ENCODE results near the gene RNF121. TPM values are rescaled to one million over a fixed set of nuclear protein-coding genes. Genes with fewer than 3 reads are reported as not detected.

RNF121 gene
- total and polyA plus RNA-seq, 2 of the 13 experiments (the other 11 are each of a cell fraction or from before 2014, with no cell fraction given): 28.6 to 44.3 TPM

GRCh38 chr11:71927820-71928736 is 768 bp upstream of the RNF121 start, which contains the start of gene XNDC1N (continued):
- TF ChIP-seq, protein P1, sequence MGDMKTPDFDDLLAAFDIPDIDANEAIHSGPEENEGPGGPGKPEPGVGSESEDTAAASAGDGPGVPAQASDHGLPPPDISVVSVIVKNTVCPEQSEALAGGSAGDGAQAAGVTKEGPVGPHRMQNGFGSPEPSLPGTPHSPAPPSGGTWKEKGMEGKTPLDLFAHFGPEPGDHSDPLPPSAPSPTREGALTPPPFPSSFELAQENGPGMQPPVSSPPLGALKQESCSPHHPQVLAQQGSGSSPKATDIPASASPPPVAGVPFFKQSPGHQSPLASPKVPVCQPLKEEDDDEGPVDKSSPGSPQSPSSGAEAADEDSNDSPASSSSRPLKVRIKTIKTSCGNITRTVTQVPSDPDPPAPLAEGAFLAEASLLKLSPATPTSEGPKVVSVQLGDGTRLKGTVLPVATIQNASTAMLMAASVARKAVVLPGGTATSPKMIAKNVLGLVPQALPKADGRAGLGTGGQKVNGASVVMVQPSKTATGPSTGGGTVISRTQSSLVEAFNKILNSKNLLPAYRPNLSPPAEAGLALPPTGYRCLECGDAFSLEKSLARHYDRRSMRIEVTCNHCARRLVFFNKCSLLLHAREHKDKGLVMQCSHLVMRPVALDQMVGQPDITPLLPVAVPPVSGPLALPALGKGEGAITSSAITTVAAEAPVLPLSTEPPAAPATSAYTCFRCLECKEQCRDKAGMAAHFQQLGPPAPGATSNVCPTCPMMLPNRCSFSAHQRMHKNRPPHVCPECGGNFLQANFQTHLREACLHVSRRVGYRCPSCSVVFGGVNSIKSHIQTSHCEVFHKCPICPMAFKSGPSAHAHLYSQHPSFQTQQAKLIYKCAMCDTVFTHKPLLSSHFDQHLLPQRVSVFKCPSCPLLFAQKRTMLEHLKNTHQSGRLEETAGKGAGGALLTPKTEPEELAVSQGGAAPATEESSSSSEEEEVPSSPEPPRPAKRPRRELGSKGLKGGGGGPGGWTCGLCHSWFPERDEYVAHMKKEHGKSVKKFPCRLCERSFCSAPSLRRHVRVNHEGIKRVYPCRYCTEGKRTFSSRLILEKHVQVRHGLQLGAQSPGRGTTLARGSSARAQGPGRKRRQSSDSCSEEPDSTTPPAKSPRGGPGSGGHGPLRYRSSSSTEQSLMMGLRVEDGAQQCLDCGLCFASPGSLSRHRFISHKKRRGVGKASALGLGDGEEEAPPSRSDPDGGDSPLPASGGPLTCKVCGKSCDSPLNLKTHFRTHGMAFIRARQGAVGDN (CRISPR knock-in tag; IDR thresholded peaks at IDR 0.05): peak; percentile 91
- no peak for TF ChIP-seq ZNF501 (CRISPR knock-in tag; IDR thresholded peaks at IDR 0.05)
- TF ChIP-seq PAF1 (CRISPR knock-in tag; IDR thresholded peaks at IDR 0.05): no peak
- TF ChIP-seq RARG (CRISPR knock-in tag; IDR thresholded peaks at IDR 0.05; ENCODE audit: low read depth): no peak
- peak; percentile 23; the same call in 1 of the 2 replicates for TF ChIP-seq HES4 (CRISPR knock-in tag; IDR thresholded peaks at IDR 0.05; ENCODE audit: borderline replicate concordance)
- TF ChIP-seq AGO1 (IDR thresholded peaks at IDR 0.05; ENCODE audit: low read depth, low read length, poor library complexity, severe bottlenecking): no peak
- no peak for TF ChIP-seq TARDBP (CRISPR knock-in tag; IDR thresholded peaks at IDR 0.05)
- no peak for TF ChIP-seq PHB2 (IDR thresholded peaks at IDR 0.05; ENCODE audit: partially characterized antibody)
- 0 out of 2 replicates have a peak, but pooled peaks have one; percentile 12 for TF ChIP-seq ZNF446 (CRISPR knock-in tag; IDR thresholded peaks at IDR 0.05)
- TF ChIP-seq NR1H2 (CRISPR knock-in tag; IDR thresholded peaks at IDR 0.05; ENCODE audit: borderline replicate concordance, low read depth): no peak
- 0 out of 2 replicates have a peak, but pooled peaks have one; percentile 50 for TF ChIP-seq ZMAT3 (CRISPR knock-in tag; conservative IDR thresholded peaks at IDR 0.05)
- TF ChIP-seq, protein P2, sequence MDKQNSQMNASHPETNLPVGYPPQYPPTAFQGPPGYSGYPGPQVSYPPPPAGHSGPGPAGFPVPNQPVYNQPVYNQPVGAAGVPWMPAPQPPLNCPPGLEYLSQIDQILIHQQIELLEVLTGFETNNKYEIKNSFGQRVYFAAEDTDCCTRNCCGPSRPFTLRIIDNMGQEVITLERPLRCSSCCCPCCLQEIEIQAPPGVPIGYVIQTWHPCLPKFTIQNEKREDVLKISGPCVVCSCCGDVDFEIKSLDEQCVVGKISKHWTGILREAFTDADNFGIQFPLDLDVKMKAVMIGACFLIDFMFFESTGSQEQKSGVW (CRISPR knock-in tag; IDR thresholded peaks at IDR 0.05; ENCODE audit: borderline replicate concordance): no peak
- no peak for TF ChIP-seq KDM1A (CRISPR knock-in tag; IDR thresholded peaks at IDR 0.05)
- TF ChIP-seq, protein P3, sequence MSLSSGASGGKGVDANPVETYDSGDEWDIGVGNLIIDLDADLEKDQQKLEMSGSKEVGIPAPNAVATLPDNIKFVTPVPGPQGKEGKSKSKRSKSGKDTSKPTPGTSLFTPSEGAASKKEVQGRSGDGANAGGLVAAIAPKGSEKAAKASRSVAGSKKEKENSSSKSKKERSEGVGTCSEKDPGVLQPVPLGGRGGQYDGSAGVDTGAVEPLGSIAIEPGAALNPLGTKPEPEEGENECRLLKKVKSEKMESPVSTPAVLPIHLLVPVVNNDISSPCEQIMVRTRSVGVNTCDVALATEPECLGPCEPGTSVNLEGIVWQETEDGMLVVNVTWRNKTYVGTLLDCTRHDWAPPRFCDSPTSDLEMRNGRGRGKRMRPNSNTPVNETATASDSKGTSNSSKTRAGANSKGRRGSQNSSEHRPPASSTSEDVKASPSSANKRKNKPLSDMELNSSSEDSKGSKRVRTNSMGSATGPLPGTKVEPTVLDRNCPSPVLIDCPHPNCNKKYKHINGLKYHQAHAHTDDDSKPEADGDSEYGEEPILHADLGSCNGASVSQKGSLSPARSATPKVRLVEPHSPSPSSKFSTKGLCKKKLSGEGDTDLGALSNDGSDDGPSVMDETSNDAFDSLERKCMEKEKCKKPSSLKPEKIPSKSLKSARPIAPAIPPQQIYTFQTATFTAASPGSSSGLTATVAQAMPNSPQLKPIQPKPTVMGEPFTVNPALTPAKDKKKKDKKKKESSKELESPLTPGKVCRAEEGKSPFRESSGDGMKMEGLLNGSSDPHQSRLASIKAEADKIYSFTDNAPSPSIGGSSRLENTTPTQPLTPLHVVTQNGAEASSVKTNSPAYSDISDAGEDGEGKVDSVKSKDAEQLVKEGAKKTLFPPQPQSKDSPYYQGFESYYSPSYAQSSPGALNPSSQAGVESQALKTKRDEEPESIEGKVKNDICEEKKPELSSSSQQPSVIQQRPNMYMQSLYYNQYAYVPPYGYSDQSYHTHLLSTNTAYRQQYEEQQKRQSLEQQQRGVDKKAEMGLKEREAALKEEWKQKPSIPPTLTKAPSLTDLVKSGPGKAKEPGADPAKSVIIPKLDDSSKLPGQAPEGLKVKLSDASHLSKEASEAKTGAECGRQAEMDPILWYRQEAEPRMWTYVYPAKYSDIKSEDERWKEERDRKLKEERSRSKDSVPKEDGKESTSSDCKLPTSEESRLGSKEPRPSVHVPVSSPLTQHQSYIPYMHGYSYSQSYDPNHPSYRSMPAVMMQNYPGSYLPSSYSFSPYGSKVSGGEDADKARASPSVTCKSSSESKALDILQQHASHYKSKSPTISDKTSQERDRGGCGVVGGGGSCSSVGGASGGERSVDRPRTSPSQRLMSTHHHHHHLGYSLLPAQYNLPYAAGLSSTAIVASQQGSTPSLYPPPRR (CRISPR knock-in tag; IDR thresholded peaks at IDR 0.05; ENCODE audit: borderline replicate concordance): no peak
- no peak for TF ChIP-seq BHLHE40 (IDR thresholded peaks at IDR 0.05; ENCODE audit: low read length)
- TF ChIP-seq, protein P4, sequence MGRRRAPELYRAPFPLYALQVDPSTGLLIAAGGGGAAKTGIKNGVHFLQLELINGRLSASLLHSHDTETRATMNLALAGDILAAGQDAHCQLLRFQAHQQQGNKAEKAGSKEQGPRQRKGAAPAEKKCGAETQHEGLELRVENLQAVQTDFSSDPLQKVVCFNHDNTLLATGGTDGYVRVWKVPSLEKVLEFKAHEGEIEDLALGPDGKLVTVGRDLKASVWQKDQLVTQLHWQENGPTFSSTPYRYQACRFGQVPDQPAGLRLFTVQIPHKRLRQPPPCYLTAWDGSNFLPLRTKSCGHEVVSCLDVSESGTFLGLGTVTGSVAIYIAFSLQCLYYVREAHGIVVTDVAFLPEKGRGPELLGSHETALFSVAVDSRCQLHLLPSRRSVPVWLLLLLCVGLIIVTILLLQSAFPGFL (CRISPR knock-in tag; IDR thresholded peaks at IDR 0.05): no peak
- TF ChIP-seq RARA (CRISPR knock-in tag; IDR thresholded peaks at IDR 0.05): no peak
- TF ChIP-seq SNAI1 (CRISPR knock-in tag; IDR thresholded peaks at IDR 0.05; ENCODE audit: borderline replicate concordance): no peak

Measured in HepG2 (cell line).